Kidney (tissue), 14 donors: Measurements from ENCODE around the gene DAPK3. TPM values are rescaled to one million over a fixed set of nuclear protein-coding genes. Genes with fewer than 3 reads are reported as not detected.
"Not testable (repeated sequence)": the region's sequence is repeated elsewhere in the genome, so short reads cannot be mapped to it uniquely, and the experiment has no call there.

Experiments used
- DNase-seq, 5 donors: peaks; one replicate each; pipeline ENCODE4 v3.0.0-alpha.2; 2013 to 2020
- FAIRE-seq: peaks from 2 replicates; lab custom pipeline; 2012; peaks lifted over from hg19 to GRCh38; lab: Jason Lieb, UNC
- H3K27ac ChIP-seq, 2 donors: one replicate each; pipeline ENCODE4 v1.7.0; 2013; ENCODE audit warnings: low read depth in 2 of 2, low read length in 2 of 2, inconsistent platforms in 1 of 2
- H3K27me3 ChIP-seq: one replicate; pipeline ENCODE4 v1.7.1; 2013; ENCODE audit warnings: low read length, inconsistent platforms; ENCODE audit not compliant: control insufficient read depth, insufficient read depth
- H3K36me3 ChIP-seq, 3 donors: one replicate each; pipeline versions ENCODE4 v1.7.0 to v1.7.1; 2013; ENCODE audit warnings: low read length in 3 of 3, control low read depth in 1 of 3, inconsistent platforms in 1 of 3; ENCODE audit not compliant: insufficient read depth in 3 of 3, control insufficient read depth in 2 of 3
- H3K4me1 ChIP-seq, 3 donors: one replicate each; pipeline versions ENCODE4 v1.7.0 to v1.7.1; 2013; ENCODE audit warnings: low read length in 3 of 3, inconsistent platforms in 1 of 3, low read depth in 1 of 3; ENCODE audit not compliant: control insufficient read depth in 2 of 3, insufficient read depth in 2 of 3
- H3K4me3 ChIP-seq, 3 donors: one replicate each; pipeline versions ENCODE4 v1.7.0 to v1.8.1; 2013; ENCODE audit warnings: low read length in 3 of 3, control low read depth in 1 of 3, inconsistent platforms in 1 of 3
- H3K9ac ChIP-seq, 3 donors: one replicate each; pipeline versions ENCODE4 v1.7.0 to v1.7.1; 2013; ENCODE audit warnings: low read length in 3 of 3, control low read depth in 1 of 3, inconsistent platforms in 1 of 3
- H3K9me3 ChIP-seq, 3 donors: one replicate each; pipeline versions ENCODE4 v1.7.0 to v1.7.1; 2013; ENCODE audit warnings: low read length in 3 of 3, control low read depth in 1 of 3, inconsistent platforms in 1 of 3; ENCODE audit not compliant: control insufficient read depth in 2 of 3, insufficient read depth in 1 of 3
- intact Hi-C: fragments of 100-400 bp; cut with DNase I; formaldehyde crosslinking; loops from one replicate; pipeline ENCODE4 v1.11.1; 2022
- polyA plus RNA-seq: library from polyadenylated mRNA; stranded (reverse); fragments of 350-450 nt; fragmentation: Illumina TruSeq; extraction: RNeasy Lipid Tissue Mini Kit (QIAGEN cat#74804); gene quantifications from one replicate; pipeline ENCODE4 v1.2.3, GENCODE V29; 2014; ENCODE audit warnings: low read depth, low replicate concordance; ENCODE audit not compliant: insufficient read depth
- total RNA-seq: library from RNA; stranded (reverse); fragmentation: NEBNext Ultra II Directional; extraction: Animal tissue kit (Norgen Biotek cat#: 25700); gene quantifications from one replicate; pipeline ENCODE4 v1.2.1, GENCODE V29; 2021
- TF ChIP-seq, protein P1 (sequence below): IDR thresholded peaks from 3 replicates; pipeline ENCODE4 v1.5.1; 2012; ENCODE audit warnings: mild to moderate bottlenecking, moderate library complexity, borderline replicate concordance; ENCODE audit not compliant: insufficient read depth; ENCODE audit errors: extremely low read depth
- donor health status: control.
- donor health status: control.
- donor health status: control.
- donor health status: control.
- donor health status: control.
- donor health status: DM: yes; HTN: yes; CAD: no.
- donor health status: Normal renal cell carcinoma (clear cell type).

Gene DAPK3
- total and polyA plus RNA-seq, 2 donors from 2014 or later: 30.6 to 54.6 TPM

DNA sequence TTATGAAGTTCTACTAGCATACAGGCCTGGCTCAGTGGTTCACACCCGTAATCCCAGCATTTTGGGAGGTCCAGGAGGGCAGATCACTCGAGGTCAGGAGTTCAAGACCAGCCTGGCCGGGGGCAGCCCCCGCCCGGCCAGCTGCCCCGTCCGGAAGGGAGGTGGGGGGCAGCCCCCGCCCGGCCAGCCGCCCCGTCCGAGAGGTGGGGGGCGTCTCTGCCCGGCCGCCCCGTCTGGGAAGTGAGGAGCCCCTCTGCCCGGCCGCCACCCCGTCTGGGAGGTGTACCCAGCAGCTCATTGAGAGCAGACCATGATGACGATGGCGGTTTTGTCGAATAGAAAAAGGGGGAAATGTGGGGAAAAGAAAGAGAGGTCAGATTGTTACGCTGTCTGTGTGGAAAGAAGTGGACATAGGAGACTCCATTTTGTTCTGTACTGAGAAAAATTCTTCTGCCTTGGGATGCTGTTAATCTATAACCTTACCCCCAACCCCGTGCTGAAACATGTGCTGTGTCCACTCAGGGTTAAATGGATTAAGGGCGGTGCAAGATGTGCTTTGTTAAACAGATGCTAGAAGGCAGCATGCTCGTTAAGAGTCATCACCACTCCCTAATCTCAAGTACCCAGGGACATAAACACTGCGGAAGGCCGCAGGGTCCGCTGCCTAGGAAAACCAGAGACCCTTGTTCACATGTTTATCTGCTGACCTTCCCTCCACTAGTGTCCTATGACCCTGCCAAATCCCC lies 27.9 kb upstream of the DAPK3 start:
- intact Hi-C loops, FAIRE-seq, H3K36me3 ChIP-seq, H3K4me1 ChIP-seq, DNase-seq, H3K4me3 ChIP-seq, H3K27me3 ChIP-seq, H3K27ac ChIP-seq, H3K9ac ChIP-seq, H3K9me3 ChIP-seq: not testable (repeated sequence)

DNA sequence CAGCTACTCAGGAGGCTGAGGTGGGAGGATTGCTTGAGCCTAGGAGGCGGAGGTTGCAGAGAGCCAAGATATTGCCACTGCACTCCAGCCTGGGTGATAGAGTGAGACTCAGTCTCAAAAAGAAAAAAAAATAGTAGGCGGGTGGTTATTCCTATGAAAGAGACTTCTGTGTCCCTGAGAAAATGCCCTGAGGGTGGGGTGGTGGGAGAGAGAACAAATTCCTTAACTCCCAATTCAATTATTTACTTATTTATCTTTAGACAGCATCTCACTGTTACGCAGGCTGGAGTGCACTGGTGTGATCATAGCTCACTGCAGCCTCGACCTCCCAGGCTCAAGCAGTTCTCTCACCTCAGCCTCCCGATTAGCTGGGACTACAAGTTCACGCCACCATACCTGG lies 24.7 kb upstream of the DAPK3 start:
- Histone ChIP-seq H3K9me3 (no peaks in the 10 kb centered on the region), H3K27ac (no peak overlapping the region), H3K36me3 (no peaks in the 10 kb centered on the region), H3K9ac (no peak overlapping the region), H3K4me1 (no peaks in the 10 kb centered on the region), H3K4me3 (no peak overlapping the region), H3K27me3 (no peaks in the 10 kb centered on the region)
- intact Hi-C loops: no loop called here
- FAIRE-seq: no peak
- peak in 1 of 5 donors; percentile 13 for DNase-seq
- TF ChIP-seq, protein P1, sequence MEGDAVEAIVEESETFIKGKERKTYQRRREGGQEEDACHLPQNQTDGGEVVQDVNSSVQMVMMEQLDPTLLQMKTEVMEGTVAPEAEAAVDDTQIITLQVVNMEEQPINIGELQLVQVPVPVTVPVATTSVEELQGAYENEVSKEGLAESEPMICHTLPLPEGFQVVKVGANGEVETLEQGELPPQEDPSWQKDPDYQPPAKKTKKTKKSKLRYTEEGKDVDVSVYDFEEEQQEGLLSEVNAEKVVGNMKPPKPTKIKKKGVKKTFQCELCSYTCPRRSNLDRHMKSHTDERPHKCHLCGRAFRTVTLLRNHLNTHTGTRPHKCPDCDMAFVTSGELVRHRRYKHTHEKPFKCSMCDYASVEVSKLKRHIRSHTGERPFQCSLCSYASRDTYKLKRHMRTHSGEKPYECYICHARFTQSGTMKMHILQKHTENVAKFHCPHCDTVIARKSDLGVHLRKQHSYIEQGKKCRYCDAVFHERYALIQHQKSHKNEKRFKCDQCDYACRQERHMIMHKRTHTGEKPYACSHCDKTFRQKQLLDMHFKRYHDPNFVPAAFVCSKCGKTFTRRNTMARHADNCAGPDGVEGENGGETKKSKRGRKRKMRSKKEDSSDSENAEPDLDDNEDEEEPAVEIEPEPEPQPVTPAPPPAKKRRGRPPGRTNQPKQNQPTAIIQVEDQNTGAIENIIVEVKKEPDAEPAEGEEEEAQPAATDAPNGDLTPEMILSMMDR: no peak

DNA sequence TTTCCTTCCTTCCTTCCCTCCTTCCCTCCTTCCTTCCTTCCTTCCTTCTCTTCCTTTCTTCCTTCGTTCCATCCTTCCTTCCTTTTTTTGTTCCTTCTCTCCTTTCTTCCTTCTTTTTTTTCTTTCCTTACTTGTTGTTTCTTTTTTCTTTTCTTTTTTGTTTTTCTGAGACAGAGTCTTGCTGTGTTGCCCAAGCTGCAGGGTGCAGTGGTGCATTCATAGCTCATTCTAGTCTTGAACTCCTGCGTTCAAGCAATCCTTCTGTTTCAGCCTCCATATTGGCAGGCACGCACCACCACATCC lies 19.9 kb upstream of the DAPK3 start:
- intact Hi-C loops: no loop called here

DNA sequence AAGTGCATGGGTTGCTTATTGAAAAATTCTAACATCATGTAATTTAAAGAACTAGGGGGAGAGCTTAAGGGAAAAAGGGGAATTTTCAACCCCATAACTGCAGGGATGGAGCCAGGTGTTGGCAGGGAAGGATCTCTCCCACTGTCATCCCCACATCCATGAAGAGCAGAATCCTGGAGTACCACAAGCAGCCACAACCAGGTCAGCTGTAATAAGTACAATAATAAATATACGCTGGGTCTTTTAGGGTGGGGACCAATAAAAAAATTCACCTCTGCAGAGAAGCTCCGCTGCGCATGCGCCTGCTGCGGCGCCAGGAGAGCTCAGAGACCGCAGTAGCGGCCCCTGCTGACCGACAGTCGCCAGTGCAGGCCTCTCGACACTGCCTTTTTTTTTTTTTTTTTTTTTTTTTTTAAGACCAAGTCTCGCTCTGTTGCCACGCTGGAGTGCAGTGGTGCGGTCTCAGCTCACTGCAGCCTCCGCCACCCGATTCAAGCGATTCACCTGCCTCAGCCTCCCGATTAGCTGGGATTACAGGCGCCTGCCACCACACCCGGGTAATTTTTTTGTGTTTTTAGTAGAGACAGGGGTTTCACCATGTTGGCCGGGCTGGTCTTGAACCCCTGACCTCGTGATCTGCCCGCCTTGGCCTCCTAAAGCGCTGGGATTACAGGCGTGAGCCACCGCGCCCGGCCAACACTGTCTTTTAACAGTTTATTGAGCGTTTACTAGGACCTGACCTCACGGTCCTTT lies 16.9 kb upstream of the DAPK3 start:
- peak; percentile 89 to 93 (median 92) for DNase-seq
- TF ChIP-seq, protein P1: peak; percentile 94
- H3K9ac ChIP-seq: no peak overlapping the region
- peak overlapping the region; percentile 17 to 48 (median 48) for H3K4me3 ChIP-seq
- no peaks in the 10 kb centered on the region for H3K27me3 ChIP-seq
- H3K4me1 ChIP-seq: peaks cover 11 to 25% (median 25%) of the 10 kb centered on the region in 3 donors
- H3K36me3 ChIP-seq: peaks cover 2 to 19% (median 5%) of the 10 kb centered on the region in 3 donors
- intact Hi-C loops: no loop called here
- no peak overlapping the region for H3K27ac ChIP-seq
- FAIRE-seq: no peak
- H3K9me3 ChIP-seq: no peaks in the 10 kb centered on the region

More for the DNA sequence above, 19.9 kb upstream of the DAPK3 start:
- no peak overlapping the region for H3K27ac ChIP-seq
- no peak overlapping the region for H3K9ac ChIP-seq
- TF ChIP-seq, protein P1: no peak
- no peaks in the 10 kb centered on the region for H3K9me3 ChIP-seq
- H3K27me3 ChIP-seq: no peaks in the 10 kb centered on the region
- H3K36me3 ChIP-seq: no peaks in the 10 kb centered on the region
- DNase-seq: no peak
- H3K4me3 ChIP-seq: no peak overlapping the region
- no peak for FAIRE-seq
- H3K4me1 ChIP-seq: peaks cover 9 to 12% (median 11%) of the 10 kb centered on the region in 3 donors
